Transverse colon (tissue), 4 donors: Measurements from ENCODE around the gene TMEM181.

Source experiments
- CTCF ChIP-seq, 5 experiments: fragments of 200-600 bp in 3 of 5; fragments of 450-650 bp in 2 of 5; sonication (generic) in 3 of 5; IDR thresholded peaks; 1 replicate in 2 of 5; 2 replicates in 3 of 5; pipeline ENCODE4 v1.5.1; 2016 to 2017; ENCODE audit warnings: antibody characterized with exemption in 5 of 5, inconsistent platforms in 3 of 5, mild to moderate bottlenecking in 2 of 5, moderate library complexity in 1 of 5
- POLR2A ChIP-seq: fragments of 450-650 bp; IDR thresholded peaks from one replicate; pipeline ENCODE4 v1.6.1; 2016; ENCODE audit warnings: antibody characterized with exemption, mild to moderate bottlenecking, moderate library complexity
- POLR2AphosphoS5 ChIP-seq, 3 donors: sonication (generic); formaldehyde crosslinking; IDR thresholded peaks; one replicate each; pipeline ENCODE4 v1.6.1; 2016; ENCODE audit warnings: antibody characterized with exemption in 3 of 3

GRCh38 chr6:158620963-158621693, 61.2 kb downstream of the TMEM181 start:
- TF ChIP-seq POLR2A = no peak
- no peak for TF ChIP-seq CTCF (IDR thresholded peaks at IDR 0.05)
- no peak for TF ChIP-seq POLR2AphosphoS5 (IDR thresholded peaks at IDR 0.05)
